Cerebellar nuclear complex (tissue), 1 donor: Measurements from ENCODE around the gene SLC8A1.

Source experiments
- DNase-seq, 2 experiments: peaks; one replicate each; lab custom pipeline; 2025; lab: John Stamatoyannopoulos, UW

Gene SLC8A1

DNA sequence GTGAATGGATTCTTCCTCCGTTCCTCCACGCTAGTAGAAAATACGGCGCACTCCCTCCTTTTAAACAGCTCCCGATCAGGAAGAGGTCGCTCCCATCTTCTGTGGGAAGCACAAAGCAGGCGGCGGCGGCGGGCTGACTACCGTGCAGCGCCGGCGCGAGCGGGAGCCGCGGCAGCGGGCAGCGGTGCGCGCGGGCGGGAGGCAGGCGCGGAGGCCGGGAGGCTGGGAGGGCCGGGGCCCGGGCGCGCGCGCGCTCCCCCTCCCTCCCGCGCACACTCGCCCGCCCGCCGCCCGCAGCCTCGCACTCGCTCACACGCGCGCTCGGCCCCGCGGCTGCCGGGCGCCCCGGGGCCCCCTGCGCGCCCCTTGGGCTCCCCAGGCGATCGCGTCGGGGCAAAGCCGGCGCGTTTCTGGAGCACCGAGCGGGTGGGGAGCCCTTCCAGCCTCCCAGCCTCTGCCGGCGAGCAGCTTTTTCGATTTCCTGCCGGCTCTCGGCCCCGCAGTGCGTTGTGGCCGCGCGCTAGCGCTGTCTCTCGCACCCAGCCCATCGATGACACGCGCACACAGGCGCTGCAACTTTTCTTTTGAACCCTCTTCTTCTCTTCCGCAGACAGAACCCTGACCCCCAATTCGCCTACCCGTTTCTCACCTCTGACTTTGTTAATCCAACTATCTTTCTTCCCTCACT, at the start of gene SLC8A1:
SLC8A1 (minus strand) TSS at position 173 of the 688 bp plus-strand sequence.
- DNase-seq: no peak

DNA sequence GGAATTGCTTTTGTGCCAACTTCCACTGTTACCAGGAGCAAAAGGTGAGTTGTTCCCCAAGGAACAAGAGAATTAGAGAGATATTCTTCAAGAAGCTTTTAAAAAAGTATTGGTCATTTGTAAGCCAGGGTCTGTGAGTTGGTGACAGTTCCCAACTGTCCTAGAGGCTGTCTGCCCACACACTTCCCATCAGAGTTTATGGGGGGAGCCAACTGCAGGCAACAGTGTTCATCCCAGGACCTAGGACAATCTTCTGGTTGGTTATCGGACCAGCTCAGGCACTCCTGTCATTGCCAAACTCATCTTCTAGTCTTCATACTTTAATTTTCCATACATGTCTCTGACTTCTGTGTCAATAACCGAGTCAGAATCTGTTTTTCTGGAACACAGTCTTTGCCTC, 47.5 kb upstream of the SLC8A1 start:
- DNase-seq: no peak

DNA sequence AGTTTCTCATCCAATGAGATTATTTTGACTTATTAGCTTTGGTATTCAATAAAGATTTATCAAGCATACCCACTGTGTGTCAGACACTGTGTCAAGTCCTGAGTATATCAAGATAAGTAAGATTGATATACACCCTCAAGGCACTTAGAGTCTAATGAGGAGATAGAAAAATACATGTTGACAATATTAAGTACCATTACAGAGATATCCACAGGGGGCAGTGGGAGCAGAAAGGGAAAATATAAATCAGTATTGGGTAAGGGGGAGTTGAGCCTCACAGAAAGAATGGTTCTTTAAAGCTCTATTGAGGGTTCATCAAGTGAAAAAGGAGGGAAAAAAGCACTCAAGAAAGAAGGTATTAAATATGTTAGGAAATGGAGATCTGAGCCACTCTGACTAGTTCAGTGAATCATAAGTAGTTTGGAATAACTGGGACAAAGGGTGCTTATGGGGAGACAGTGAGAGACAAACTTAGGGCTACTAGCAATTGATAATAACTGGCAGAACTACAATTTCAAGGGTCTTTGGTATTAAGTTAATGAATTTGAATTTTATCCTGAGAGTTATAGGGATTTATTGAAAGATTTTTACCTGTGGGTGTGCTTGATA, 45.5 kb upstream of the SLC8A1 start:
- DNase-seq: no peak

DNA sequence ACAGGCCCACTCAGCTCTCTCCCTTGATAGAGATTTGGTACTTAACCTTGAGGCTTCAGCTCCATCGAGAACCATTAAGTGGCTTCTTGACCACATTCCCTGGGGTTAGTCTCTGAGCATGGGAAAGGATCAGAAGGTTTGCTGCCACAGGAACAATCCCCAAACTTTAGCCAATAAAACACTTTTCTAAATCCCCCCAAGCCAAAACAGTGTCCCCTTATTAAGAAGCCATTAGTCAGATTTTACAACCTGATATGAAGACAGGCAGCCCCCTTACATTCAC, 37.7 kb upstream of the SLC8A1 start:
- no peak for DNase-seq

DNA sequence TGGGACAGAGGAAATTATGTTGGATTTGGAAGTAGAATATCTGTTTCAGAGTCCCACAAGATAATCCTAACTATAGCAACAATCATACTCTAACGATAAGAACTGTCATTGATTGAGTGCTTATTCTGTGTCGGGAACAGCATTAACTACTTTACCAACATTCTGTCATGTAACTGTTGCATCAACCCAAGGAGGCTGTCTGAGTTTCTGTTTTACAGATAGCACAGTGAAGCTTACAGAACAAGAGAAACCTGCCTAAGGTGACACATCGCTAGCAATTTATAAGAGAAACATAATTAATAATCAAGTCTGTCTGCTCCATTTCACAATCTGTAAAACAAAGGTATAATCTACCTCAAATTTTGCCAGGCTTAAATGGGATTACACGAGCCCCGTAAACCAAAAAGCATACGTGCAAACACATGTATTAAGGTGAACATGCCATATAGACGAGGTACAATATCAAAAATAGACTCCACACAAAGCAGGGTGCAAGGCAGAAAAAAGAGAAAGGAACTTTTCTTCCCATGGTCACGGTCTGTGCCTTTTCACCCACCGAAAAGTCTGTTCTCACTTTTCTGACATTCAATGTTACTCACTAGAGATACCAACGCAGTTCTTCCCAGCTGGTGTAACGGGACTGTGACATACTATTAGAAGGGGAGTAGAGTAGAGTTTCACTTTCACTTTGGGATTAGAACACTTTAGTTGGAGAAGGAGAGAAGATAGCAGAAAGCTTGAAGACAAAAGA, 37.2 kb upstream of the SLC8A1 start:
- DNase-seq: no peak

DNA sequence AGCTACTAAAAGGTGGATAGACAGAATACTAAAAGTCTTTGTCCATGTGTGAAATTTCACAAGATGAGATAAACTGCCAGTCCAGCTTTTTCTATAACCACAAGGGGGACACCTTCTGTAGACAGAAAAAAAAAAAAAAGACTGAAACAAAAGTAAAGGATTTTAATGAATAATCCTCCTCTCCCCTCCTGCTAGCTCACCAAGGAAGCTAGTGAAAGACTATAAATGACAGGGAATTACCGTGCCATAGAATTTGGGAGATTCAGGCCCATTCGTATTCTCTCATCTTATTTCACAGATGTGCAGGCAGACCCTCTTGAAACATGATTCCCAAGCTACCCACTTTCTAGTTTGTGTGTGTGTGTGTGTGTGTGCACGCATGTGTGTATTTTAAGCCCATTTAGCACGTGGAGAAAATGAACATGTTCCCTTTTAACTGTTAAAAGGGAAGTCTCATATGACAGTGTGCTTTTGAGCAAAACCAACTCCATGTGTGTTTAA, 36.3 kb upstream of the SLC8A1 start:
- no peak for DNase-seq

DNA sequence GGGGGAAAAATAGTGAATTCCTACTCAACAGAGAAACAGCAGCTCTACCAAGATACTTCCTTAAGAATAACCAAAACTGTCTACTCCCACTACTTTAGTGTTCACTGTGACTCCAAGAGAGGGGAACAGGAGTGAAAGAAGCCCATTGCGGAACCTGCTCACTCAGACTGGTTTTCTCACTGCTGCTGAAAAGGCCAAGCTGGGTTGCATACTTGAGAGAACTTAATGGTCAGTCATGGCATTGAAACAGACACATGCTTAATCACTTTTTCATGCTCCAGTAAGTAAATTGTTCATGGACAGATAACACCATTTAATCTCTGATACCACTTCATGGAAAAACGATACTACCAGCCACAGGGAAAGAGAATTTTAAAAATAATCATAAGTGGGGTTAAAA, 35.7 kb upstream of the SLC8A1 start:
- no peak for DNase-seq

DNA sequence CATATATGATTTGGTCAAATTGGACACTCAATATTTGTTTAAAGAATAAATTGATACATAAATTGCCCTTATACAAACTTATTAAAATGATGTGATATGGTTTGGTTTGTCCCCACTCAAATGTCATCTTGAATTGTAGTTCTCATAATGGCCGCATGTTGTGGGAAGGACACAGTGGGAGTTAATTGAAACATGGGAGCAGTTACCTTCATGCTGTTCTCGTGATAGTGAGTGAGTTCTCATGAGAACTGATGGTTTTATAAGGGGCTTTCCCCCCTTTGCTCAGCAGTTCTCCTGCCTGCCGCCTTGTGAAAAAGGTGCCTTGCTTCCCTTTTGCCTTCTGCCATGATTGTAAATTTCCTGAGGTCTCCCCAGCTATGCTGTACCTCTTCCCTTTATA, 34.0 kb upstream of the SLC8A1 start:
- no peak for DNase-seq

DNA sequence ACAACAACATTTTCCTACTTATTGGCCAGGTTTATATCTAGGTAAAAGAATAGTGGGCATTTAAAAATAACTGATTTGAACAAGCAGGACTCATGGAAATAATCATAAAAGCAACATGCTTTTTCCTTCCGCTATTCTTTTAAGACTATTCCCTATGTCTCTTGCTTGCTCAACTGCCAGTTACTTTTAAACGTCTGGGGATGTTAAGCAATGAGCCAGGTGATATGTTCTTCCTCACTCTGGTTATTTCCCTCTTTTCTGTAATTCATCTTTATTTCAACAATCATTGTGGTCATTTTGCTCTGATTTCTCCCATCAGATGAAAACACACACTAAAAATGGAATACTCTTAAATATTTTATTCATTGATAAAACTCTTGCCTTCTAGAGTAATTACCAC, 33.4 kb upstream of the SLC8A1 start:
- no peak for DNase-seq

DNA sequence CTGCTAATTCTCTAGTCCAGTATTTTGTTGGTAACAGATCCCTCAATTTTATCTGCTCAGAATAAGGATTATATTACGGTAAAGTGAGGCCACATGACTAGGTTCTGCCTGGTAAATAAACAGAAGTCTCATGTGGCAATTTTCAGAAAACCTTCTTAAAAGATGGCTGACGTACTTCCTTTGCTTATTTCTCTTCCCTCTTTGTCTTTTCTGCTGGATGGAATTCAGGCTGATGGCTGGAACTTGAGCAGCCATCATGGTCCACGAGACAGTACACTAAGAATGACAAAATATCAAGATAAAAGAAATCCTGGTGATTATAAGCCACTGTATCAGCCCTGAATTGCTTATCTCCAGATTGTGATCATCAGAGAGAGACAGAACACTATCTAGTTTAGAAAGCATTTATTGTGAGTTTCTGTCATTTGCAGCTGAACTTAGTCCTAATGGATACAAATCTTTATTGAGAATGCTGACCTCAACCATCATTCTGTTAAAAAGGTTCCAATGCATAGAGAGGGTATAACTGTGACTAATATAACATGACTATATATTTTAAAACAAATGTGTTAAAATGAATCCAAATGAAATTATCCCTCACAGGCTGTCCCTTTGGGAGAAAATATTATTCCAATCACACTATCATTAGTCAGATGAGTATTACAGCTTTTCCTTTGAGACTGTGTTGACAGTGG, 31.8 kb upstream of the SLC8A1 start:
- no peak for DNase-seq

DNA sequence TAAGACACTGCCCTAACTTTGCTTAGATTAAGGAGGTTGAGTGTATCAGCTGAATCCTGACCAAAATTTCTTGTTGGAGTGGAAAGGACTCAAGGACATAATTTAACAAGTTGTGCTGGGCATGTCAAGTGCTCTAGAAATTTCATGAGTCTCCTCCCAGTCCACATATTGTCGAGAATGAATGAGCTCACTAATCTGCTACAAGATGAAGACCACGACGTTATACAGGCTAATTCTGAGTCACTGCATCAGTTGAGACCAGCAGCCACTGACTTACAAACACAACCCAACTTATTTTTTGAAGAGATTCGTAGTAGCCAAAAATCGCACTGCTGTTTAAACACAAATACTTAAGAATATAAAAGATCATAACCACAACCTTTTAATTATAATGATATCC, 28.7 kb upstream of the SLC8A1 start:
- no peak for DNase-seq

DNA sequence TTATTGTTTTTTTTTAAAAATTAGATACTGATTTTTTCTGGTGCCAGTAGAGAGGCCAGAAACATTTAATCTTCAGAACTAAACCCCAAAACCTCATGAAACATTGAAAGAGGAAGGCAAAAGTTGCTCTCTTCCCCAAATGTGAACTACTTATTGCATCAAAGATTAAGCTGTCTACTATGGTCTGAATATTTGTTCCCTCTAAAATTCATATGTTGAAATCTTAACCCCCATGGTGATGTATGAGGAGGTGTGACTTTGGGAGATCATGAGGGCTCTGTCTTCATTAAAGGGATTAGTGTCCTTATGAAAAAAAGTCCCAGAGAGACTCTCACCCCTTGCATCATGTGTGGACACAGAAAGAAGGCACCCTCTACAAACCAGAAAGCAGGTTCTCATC, 28.2 kb upstream of the SLC8A1 start:
- no peak for DNase-seq

DNA sequence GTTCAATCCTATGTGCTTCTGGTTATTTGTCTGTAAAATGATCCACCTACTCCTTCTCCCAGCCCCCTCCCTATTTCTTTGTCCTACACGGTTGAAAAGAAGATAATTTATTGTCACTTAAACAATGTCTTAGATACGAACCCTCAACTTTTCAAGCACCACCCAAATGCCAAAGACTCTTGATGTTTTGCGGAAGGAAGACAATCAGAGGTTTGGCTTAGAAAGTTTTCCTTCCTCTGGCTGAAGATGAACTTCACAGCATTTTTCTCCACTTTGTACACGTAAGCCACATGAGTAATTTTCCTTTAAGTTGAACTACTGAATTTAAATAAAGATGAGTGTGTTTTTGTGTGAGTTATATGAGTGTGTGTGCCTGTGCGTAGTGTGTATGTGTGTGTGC, 25.5 kb upstream of the SLC8A1 start:
- no peak for DNase-seq

DNA sequence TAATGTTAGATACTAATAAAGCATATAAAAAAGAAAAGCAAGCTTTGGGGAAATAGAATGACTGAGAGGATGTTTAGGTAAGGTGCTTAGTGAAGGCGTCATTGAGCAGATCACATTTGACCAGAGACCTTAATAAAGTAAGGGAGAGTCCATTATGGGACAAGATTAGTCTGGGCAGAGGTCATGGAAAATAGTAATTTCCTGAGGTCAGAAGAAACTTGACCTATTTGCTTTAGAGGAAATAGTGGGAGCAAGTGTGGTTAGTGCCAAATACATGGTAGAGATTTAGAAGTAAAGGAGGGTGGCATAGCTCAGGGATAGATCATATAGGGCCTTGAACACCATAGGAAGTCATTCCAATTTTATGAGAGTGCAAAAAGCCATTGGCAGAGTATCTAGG, 24.5 kb upstream of the SLC8A1 start:
- no peak for DNase-seq

DNA sequence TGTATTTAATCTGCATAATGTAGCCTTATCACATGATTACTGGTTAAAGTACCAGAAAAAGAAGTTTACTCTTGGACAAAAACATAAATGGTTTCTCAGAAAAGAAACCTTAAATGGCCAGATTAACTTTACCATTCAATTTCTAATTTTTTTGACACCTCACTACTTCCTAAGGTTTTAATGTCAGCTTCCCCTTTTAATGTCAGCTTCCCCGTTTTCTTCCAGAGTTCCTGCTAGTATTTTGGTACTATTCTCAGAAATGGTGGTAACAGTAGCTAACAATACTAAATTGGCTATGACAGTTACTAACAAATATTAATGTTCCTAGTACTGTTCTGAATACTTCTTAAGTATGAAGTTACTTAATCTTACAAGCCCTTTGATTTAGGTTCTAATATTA, 22.4 kb upstream of the SLC8A1 start:
- no peak for DNase-seq

DNA sequence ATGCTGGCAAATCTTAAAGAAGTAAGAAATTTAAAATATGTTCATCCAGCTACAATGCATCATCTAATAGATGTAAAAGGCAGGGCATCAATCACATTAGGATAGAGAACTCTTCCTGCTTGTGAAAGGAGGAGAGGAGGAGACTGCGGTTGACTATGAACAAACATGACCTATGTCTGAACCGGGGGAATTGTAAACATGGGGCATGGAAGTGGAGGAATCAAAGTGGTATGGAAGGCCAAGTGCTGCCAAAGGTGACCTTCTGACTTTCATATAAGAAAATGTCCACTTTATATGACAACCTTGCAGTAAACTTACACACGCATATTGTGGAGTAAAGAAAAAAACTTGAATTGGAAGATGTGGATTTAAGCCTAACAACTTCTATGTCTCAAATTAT, 20.0 kb upstream of the SLC8A1 start:
- DNase-seq: no peak

DNA sequence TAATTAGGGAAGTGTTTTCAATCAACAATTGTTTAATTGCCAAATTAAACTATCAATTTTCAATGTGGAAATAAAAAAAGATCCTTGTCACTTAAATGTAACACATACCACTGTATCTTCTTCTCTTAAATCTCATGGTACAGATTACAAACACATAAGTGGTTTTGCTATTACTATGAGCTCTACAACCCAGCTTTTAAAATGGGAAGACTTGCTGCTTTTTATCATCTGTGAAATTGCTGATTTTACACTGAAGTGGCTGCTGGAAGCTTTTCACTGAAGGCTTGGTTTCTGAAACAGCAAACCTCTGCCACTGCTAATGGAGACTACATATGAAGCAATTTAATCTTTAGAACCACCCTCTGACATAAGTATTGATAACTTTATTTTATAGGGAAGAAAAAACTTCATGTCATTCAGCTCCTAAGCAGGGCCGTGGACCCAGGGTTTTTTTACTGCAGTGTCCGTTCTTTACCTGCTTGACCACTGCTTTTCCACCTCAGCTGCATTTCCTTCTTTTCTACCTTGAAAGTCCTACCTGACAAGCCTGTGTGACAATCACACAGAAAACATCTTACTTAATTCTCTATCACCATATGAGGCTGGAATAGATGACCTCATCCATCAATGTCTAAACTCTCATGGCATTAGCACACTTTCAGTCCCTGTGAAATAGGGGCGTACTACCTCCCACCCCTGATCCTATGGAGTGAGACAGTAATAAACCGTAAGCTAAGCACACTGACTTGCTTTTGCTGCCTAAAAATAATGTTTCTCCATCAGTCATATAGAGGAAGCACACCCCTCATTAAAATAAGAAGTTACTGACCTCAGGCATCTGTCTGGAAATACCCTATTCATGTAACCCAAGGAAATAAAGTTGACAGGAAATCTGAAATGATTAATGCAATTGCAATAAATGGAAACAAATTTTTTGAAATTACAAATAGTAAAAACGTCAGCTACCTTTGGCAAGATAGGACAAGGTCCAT, 19.2 kb upstream of the SLC8A1 start:
- DNase-seq: no peak

DNA sequence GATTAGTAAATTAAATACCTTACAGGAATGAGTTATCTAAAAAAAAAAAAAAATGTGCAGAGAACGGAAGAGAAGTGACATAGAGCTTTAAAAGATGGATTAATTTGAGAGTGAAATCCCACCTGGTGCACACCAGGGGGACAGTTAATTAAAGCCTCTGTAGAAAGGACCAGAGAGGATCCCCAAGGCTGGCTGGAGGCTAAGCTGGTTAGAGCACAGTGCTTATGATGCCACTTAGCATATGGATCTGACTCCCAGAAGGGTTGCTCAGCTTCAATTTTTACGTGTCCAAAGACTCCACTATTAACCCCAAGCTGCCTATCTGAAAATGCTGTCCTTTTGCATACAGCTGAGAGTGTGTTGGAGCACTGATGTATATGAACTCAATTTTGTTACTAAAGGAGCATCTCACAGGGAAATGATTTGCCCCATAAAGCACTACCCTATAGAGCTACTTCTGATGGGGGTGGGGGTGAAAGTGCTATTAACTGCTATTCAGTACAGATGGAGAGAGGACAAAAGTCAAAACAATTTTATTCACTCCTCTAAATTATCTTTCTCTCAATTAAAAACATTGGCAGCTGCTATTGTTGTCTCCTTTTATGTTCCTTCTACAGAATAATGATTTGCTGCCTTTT, 15.2 kb upstream of the SLC8A1 start:
- no peak for DNase-seq

DNA sequence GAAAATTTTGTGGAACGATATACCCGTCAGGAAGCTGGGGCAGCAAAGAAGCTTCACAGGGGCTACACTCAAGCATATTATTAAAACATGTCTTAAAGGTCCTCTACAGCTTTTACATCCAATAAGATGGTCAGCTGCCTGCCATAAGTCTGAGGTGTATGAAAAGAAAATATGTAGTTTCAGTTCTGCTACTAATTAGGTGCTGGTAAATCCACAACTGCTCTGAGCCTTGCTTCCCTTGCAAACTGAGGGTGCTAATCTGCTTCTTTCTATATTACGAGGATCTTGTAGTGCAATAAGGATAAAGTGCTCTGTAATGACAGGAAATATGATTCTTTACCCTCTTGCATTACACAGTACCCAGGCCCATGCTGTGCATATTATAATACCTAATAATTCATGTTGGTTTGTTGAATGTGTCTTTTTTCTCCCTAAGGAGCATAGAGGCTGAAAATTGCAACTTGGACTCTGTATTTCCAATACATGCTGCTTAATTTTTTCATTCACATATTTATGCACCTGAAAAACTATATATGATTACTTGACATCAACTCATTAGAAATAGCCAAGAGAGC, 14.5 kb upstream of the SLC8A1 start:
- no peak for DNase-seq

DNA sequence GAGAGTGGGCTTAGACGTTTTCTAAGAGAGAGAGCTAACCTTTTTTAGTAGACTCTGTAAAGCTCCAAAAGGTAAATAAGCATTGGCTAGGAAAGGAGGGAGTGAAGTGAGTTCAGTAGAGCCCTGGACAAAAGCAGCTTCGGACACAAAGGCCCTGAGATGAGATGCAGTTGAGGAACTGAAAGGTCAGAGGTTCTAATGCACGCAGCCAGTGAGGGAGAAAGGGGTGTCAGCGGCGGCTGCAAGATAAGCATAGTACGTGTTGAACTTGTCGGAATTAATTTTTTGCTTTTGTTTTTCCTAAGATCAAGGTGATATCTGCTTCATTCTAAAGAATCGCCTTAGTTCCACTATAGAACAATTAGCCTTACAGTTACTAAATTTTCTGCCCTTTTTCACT, 11.2 kb upstream of the SLC8A1 start:
- DNase-seq: no peak
